K562 (cell line): Measurements from ENCODE around the gene PPP1R15A.
"Not testable (repeated sequence)": the region's sequence is repeated elsewhere in the genome, so short reads cannot be mapped to it uniquely, and the experiment has no call there.

Source experiments
- CEBPG ChIP-seq, 3 experiments: fragments of 200-800 bp in 1 of 3; sonication (Bioruptor generic) in 1 of 3; sonication (generic) in 1 of 3; formaldehyde crosslinking in 1 of 3; IDR thresholded peaks in 2 of 3; conservative IDR thresholded peaks in 1 of 3; 2 replicates each; pipeline versions ENCODE4 v1.6.1 to v1.8.0; 2016 to 2022; ENCODE audit warnings: missing compliant biosample characterization in 2 of 3, missing genetic modification characterization in 2 of 3, mild to moderate bottlenecking in 1 of 3, missing genetic modification reagents in 1 of 3
- EP300 ChIP-seq: IDR thresholded peaks from 2 replicates; pipeline ENCODE4 v1.6.1; 2012; ENCODE audit warnings: low read length, improper control_type of control experiment
- ERF ChIP-seq: fragments of 450-650 bp; formaldehyde crosslinking; IDR thresholded peaks from 2 replicates; pipeline ENCODE4 v1.4.0; 2020; ENCODE audit warnings: mild to moderate bottlenecking, mixed read lengths
- PHF20 ChIP-seq: fragments of 450-650 bp; IDR thresholded peaks from 2 replicates; pipeline ENCODE4 v1.6.1; 2018; ENCODE audit not compliant: partially characterized antibody
- RCOR1 ChIP-seq, 2 experiments: IDR thresholded peaks; 2 replicates each; pipeline ENCODE4 v1.6.1; 2012; ENCODE audit warnings: low read depth in 2 of 2, low read length in 2 of 2, borderline replicate concordance in 1 of 2, improper control_type of control experiment in 1 of 2
- SIN3A ChIP-seq, 2 experiments: fragments of 150-350 bp in 1 of 2; IDR thresholded peaks; 2 replicates each; pipeline ENCODE4 v1.6.1; 2011 to 2016; ENCODE audit warnings: borderline replicate concordance in 2 of 2, low read depth in 2 of 2, low read length in 2 of 2, mild to moderate bottlenecking in 2 of 2, moderate library complexity in 2 of 2; ENCODE audit not compliant: control insufficient read depth in 1 of 2
- TF ChIP-seq, protein P1 (sequence below): IDR thresholded peaks from 3 replicates; pipeline ENCODE4 v1.6.1; 2011; ENCODE audit warnings: borderline replicate concordance, mild to moderate bottlenecking, moderate library complexity; ENCODE audit not compliant: insufficient read length; ENCODE audit errors: extremely low read depth
- TF ChIP-seq, protein P2 (sequence below): fragments of 450-650 bp; IDR thresholded peaks from 2 replicates; pipeline ENCODE4 v1.6.1; 2016; ENCODE audit warnings: antibody characterized with exemption
- TF ChIP-seq, protein P3 (sequence below), 2 experiments: IDR thresholded peaks; 2 replicates each; pipeline ENCODE4 v1.6.1; 2011; ENCODE audit warnings: borderline replicate concordance in 1 of 2, control low read depth in 1 of 2, low read depth in 1 of 2, low read length in 1 of 2, mild to moderate bottlenecking in 1 of 2, mixed read lengths in 1 of 2, moderate library complexity in 1 of 2; ENCODE audit not compliant: insufficient read depth in 1 of 2, insufficient read length in 1 of 2, poor library complexity in 1 of 2, severe bottlenecking in 1 of 2; ENCODE audit errors: extremely low read depth in 1 of 2
- TF ChIP-seq, protein P4 (sequence below), 3 experiments: fragments of 200-800 bp in 1 of 3; sonication (Bioruptor generic) in 1 of 3; sonication (generic) in 1 of 3; formaldehyde crosslinking in 1 of 3; IDR thresholded peaks; 2 replicates each; pipeline versions ENCODE4 v1.6.1 to v1.8.0; 2016 to 2022; ENCODE audit warnings: mild to moderate bottlenecking in 2 of 3, missing compliant biosample characterization in 2 of 3, missing genetic modification characterization in 2 of 3, missing genetic modification reagents in 1 of 3

DNA sequence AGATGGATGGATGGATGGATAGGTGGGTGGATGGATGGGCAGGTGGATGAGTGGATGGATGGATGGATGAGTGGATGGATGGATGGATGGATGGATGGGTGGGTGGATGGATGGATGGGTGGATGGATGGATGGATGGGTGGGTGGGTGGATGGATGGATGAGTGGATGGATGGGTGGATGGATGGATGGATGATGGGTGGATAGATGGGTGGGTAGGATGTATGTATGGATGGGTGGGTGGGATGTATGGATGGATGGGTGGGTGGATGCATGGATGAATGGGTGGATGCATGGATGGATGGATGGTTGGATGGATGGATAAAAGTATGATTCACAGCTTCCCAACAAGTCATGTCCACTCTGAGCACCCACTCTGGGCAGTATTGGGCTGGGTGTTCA lies 31.6 kb downstream of the PPP1R15A start:
- not testable (repeated sequence) for TF ChIP-seq RCOR1 (IDR thresholded peaks at IDR 0.05; ENCODE audit: borderline replicate concordance in 1 of 2, low read depth in 2 of 2, low read length in 2 of 2); EP300; PHF20; ERF (CRISPR knock-in tag); CEBPG (CRISPR knock-in tag; IDR thresholded peaks at IDR 0.05); CEBPG (tag; conservative IDR thresholded peaks at IDR 0.05 in 1 of 2, IDR thresholded peaks at IDR 0.05 in 1 of 2); SIN3A (IDR thresholded peaks at IDR 0.05; ENCODE audit: borderline replicate concordance in 2 of 2, control insufficient read depth in 1 of 2, low read depth in 2 of 2, low read length in 2 of 2)
- TF ChIP-seq, protein P1, sequence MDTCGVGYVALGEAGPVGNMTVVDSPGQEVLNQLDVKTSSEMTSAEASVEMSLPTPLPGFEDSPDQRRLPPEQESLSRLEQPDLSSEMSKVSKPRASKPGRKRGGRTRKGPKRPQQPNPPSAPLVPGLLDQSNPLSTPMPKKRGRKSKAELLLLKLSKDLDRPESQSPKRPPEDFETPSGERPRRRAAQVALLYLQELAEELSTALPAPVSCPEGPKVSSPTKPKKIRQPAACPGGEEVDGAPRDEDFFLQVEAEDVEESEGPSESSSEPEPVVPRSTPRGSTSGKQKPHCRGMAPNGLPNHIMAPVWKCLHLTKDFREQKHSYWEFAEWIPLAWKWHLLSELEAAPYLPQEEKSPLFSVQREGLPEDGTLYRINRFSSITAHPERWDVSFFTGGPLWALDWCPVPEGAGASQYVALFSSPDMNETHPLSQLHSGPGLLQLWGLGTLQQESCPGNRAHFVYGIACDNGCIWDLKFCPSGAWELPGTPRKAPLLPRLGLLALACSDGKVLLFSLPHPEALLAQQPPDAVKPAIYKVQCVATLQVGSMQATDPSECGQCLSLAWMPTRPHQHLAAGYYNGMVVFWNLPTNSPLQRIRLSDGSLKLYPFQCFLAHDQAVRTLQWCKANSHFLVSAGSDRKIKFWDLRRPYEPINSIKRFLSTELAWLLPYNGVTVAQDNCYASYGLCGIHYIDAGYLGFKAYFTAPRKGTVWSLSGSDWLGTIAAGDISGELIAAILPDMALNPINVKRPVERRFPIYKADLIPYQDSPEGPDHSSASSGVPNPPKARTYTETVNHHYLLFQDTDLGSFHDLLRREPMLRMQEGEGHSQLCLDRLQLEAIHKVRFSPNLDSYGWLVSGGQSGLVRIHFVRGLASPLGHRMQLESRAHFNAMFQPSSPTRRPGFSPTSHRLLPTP: not testable (repeated sequence)
- TF ChIP-seq, protein P2, sequence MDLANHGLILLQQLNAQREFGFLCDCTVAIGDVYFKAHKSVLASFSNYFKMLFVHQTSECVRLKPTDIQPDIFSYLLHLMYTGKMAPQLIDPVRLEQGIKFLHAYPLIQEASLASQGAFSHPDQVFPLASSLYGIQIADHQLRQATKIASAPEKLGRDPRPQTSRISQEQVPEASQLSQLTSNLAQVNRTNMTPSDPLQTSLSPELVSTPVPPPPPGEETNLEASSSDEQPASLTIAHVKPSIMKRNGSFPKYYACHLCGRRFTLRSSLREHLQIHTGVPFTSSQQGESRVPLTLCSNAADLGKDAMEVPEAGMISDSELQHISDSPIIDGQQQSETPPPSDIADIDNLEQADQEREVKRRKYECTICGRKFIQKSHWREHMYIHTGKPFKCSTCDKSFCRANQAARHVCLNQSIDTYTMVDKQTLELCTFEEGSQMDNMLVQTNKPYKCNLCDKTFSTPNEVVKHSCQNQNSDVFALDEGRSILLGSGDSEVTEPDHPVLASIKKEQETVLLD: not testable (repeated sequence)
- TF ChIP-seq, protein P3, sequence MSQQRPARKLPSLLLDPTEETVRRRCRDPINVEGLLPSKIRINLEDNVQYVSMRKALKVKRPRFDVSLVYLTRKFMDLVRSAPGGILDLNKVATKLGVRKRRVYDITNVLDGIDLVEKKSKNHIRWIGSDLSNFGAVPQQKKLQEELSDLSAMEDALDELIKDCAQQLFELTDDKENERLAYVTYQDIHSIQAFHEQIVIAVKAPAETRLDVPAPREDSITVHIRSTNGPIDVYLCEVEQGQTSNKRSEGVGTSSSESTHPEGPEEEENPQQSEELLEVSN (IDR thresholded peaks at IDR 0.05; ENCODE audit: borderline replicate concordance in 1 of 2, extremely low read depth in 1 of 2, insufficient read depth in 1 of 2, insufficient read length in 1 of 2, low read depth in 1 of 2, low read length in 1 of 2, poor library complexity in 1 of 2, severe bottlenecking in 1 of 2): not testable (repeated sequence)
- TF ChIP-seq, protein P4, sequence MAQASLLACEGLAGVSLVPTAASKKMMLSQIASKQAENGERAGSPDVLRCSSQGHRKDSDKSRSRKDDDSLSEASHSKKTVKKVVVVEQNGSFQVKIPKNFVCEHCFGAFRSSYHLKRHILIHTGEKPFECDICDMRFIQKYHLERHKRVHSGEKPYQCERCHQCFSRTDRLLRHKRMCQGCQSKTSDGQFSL (CRISPR knock-in tag; IDR thresholded peaks at IDR 0.05): not testable (repeated sequence)
- TF ChIP-seq, protein P4 (tag; IDR thresholded peaks at IDR 0.05): not testable (repeated sequence)
